Peyer's patch (tissue), 4 donors: ENCODE measurements around the gene ZNF775.

Source experiments
- POLR2A ChIP-seq, 2 donors: fragments of 450-650 bp; IDR thresholded peaks; one replicate each; pipeline ENCODE4 v1.5.1; 2017; ENCODE audit warnings: antibody characterized with exemption in 2 of 2, mild to moderate bottlenecking in 2 of 2, moderate library complexity in 2 of 2
- TF ChIP-seq, protein P1 (sequence below), 6 experiments: fragments of 450-650 bp in 4 of 6; fragments of 200-600 bp in 2 of 6; sonication (generic) in 1 of 6; IDR thresholded peaks; one replicate each; pipeline ENCODE4 v1.5.1; 2017 to 2019; ENCODE audit warnings: antibody characterized with exemption in 6 of 6, mild to moderate bottlenecking in 3 of 6, moderate library complexity in 1 of 6

DNA sequence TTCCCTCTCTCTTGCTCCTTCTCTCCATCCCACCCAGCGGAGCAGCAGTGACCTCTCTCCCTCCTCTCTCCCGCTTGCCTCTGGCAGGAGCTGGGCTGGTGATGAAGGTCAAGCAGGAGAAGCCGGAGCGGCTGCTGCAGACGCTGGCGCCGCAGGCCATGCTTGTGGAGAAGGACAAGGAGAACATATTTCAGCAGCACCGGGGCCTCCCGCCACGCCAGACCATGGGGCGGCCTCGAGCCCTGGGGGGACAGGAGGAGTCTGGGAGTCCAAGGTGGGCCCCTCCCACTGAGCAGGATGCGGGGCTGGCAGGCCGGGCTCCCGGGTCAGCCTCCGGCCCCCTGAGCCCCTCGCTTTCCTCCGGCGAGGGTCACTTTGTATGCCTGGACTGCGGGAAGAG is 17.3 kb downstream of the ZNF775 start:
- no peak for TF ChIP-seq POLR2A (IDR thresholded peaks at IDR 0.05)
- TF ChIP-seq, protein P1, sequence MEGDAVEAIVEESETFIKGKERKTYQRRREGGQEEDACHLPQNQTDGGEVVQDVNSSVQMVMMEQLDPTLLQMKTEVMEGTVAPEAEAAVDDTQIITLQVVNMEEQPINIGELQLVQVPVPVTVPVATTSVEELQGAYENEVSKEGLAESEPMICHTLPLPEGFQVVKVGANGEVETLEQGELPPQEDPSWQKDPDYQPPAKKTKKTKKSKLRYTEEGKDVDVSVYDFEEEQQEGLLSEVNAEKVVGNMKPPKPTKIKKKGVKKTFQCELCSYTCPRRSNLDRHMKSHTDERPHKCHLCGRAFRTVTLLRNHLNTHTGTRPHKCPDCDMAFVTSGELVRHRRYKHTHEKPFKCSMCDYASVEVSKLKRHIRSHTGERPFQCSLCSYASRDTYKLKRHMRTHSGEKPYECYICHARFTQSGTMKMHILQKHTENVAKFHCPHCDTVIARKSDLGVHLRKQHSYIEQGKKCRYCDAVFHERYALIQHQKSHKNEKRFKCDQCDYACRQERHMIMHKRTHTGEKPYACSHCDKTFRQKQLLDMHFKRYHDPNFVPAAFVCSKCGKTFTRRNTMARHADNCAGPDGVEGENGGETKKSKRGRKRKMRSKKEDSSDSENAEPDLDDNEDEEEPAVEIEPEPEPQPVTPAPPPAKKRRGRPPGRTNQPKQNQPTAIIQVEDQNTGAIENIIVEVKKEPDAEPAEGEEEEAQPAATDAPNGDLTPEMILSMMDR (IDR thresholded peaks at IDR 0.05) = no peak
